Ishikawa (cell line): ENCODE measurements around the gene ZNF860.

ENCODE experiments used
- CEBPB ChIP-seq: IDR thresholded peaks from 2 replicates; pipeline ENCODE4 v1.6.1; 2012
- EP300 ChIP-seq: IDR thresholded peaks from 2 replicates; pipeline ENCODE4 v1.6.1; 2012; ENCODE audit warnings: borderline replicate concordance
- FOXM1 ChIP-seq: IDR thresholded peaks from 2 replicates; pipeline ENCODE4 v1.6.1; 2012; ENCODE audit warnings: low read depth, borderline replicate concordance
- MAX ChIP-seq: IDR thresholded peaks from 2 replicates; pipeline ENCODE4 v1.6.1; 2012
- TAF1 ChIP-seq: IDR thresholded peaks from 2 replicates; pipeline ENCODE4 v1.6.1; 2012; ENCODE audit warnings: low read depth, mild to moderate bottlenecking
- TCF12 ChIP-seq: IDR thresholded peaks from 2 replicates; pipeline ENCODE4 v1.6.1; 2012; ENCODE audit warnings: low read depth
- TEAD4 ChIP-seq: IDR thresholded peaks from 2 replicates; pipeline ENCODE4 v1.6.1; 2012

- TF ChIP-seq FOXM1 (no peak), TCF12 (no peak), EP300 (no peak), TAF1 (no peak), TEAD4 (no peak), MAX (no peak), CEBPB (no peak)
Observed at GRCh38 chr3:32026593-32026992, 45.0 kb downstream of the ZNF860 start.
